GM21737 (cell line): ENCODE results near the gene SLC2A4RG.
"Not testable (repeated sequence)": the region's sequence is repeated elsewhere in the genome, so short reads cannot be mapped to it uniquely, and the experiment has no call there.

Source experiments
- ATAC-seq: cut with Tn5 transposase; IDR thresholded peaks from one replicate; pipeline ENCODE4 v1.9.1; 2021; ENCODE audit warnings: mild to moderate bottlenecking, moderate library complexity; ENCODE audit not compliant: unreplicated experiment

Gene SLC2A4RG

GRCh38 chr20:63709149-63709527, 30.4 kb upstream of the SLC2A4RG start:
- no peak for ATAC-seq

- ATAC-seq, result no peak
These were observed 28.4 kb upstream of the SLC2A4RG start for GRCh38 chr20:63711085-63711645.

DNA sequence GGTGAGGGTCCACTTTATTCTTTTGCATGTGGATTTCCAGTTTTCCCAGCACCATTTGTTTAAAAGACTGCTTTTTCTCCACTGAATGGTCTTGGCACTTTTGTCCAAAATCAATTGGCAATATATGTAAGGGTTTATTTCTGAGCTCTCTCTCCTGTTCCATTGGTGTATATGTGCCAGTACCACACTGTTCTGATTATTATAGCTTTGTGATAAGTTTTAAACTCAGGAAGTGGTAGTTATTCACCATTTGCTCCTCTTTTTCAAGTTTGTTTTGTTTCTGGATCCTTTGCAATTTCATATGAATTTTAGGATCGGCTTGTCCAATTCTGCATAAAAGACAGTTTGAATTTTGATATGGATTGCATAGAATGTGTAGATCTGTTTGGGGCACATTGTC, 27.4 kb upstream of the SLC2A4RG start:
- ATAC-seq, result no peak

DNA sequence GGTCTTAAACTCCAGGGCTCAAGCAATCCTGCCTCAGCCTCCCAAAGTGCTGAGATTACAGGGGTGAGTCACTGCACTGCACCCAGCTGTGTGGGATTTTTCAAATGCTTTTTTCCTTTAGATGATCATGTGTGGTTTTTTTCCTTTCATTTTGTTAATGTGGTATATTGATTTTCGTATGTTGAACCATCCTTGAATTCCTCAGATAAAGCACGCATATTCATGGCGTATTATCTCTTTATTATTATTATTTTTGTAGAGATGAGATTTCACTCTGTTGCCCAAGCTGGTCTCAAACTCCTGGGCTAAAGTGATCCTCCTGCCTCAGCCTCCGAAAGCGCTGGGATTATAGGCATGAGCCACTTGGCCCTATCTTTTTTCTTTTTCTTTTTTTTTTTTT, 24.7 kb upstream of the SLC2A4RG start:
- ATAC-seq, result no peak

DNA sequence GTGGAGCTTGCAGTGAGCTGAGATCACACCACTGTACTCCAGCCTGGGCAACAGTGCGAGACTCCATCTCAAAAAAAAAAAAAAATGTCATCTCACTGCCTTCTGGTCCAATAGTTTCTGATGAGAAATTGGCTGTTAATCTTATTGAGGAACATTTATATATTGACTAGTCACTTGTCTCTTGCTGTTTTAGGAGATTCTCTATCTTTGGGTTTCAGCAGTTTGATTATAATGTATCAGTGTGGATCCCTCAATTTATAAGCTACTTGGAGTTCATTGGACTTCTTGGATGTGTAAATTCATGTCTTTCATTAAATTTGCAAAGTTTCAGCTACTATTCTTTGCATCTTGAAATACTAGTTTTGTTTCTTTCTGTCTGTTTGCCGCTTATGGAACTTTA, 20.6 kb upstream of the SLC2A4RG start:
- ATAC-seq, result no peak

DNA sequence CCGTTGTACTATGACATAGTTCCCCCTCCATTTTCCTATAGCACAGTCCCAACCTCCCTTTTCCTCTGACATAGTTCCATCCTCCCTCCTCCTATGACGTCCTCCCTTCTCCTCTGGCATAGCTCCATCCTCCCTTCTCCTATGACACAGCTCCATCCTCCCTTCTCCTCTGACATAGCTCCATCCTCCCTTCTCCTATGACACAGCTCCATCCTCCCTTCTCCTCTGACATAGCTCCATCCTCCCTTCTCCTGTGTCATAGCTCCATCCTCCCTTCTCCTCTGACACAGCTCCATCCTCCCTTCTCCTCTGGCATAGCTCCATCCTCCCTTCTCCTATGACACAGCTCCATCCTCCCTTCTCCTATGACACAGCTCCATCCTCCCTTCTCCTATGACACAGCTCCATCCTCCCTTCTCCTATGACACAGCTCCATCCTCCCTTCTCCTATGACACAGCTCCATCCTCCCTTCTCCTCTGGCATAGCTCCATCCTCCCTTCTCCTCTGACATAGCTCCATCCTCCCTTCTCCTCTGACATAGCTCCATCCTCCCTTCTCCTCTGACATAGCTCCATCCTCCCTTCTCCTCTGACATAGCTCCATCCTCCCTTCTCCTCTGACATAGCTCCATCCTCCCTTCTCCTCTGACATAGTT, 16.5 kb upstream of the SLC2A4RG start:
- ATAC-seq, result not testable (repeated sequence)

DNA sequence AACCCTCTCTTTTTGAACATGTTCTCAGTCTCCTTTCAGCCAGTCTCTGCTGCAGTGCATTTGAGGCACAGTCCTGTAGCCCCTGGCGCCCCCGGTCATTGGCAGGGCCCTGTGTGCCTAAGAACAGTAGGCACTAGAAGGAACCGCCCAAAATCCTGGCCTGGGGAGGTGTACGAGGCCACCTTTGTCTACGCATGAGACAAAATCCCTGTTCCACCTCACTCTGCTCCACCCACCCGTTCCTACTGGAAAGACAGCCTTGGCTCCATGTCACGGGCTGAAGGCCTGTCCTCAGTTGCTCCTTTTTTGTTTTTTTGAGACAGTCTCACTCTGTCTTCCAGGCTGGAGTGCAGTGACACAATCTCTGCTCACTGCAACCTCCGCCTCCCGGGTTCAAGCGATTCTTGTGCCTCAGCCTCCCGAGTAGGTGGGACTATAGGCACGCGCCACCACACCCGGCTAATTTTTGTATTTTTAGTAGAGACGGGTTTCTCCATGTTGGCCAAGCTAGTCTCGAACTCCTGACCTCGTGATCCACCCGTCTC, 9.3 kb upstream of the SLC2A4RG start:
- ATAC-seq, result not testable (repeated sequence)

- ATAC-seq, result no peak
These were observed 8.2 kb upstream of the SLC2A4RG start for GRCh38 chr20:63731410-63731809.

- no peak for ATAC-seq
These were observed 7.2 kb upstream of the SLC2A4RG start for GRCh38 chr20:63732118-63733095.

- ATAC-seq, result no peak
These were observed 6.5 kb upstream of the SLC2A4RG start for GRCh38 chr20:63733117-63733516.

DNA sequence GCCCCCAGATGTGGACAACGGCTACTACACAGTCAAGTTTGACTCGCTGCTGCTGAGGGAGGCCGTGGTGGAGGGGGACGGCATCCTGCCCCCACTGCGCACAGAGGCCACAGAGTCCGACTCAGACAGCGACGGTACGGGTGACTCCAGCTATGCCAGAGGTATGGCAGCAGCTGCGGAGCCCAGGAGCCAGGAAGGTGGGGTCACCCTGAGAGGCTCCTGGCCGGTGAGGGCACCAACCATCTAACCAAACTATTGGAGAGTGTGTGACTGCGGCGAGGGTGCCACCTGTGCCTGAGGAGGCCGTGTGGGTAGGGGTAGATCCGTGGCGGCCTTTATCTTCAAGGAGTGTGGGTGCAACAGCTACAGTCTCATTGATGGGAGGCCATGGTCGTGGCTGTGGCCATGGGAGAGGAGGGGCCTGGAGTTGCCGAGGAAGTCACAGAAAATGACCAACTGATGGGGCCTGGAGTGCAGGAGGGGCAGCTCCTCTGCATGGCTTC, 5.9 kb upstream of the SLC2A4RG start:
- ATAC-seq, result no peak

GRCh38 chr20:63734111-63734945, 5.2 kb upstream of the SLC2A4RG start:
- no peak for ATAC-seq

DNA sequence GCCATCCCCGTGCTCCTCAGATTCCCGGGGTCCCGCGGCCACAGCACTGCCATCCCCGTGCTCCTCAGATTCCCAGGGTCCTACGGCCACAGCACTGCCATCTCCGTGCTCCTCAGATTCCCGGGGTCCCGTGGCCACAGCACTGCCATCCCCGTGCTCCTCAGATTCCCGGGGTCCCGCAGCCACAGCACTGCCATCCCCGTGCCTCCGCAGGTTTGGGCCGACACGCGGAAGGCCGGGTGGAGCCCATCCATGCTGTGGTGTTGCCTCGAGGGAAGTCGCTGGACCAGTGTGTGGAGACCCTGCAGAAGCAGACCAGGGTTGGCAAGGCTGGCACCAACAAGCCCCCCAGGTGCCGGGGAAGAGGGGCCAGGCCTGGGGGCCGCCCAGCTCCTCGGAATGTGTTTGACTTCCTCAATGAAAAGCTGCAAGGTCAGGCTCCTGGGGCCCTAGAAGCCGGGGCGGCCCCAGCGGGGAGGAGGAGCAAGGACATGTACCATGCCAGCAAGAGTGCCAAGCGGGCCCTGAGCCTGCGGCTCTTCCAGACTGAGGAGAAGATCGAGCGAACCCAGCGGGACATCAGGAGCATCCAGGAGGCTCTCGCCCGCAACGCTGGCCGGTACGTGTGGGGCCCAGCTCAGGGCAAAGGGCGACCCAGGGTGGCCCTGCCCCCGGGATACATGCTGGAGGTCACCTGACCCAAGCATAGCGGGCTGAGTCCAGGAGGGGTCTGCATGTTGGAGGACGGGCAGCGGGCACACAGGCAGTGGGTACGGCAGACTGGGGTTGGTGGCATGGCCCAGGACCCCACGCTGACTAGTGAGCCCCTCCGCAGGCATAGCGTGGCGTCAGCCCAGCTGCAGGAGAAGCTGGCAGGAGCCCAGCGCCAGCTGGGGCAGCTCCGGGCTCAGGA, 4.4 kb upstream of the SLC2A4RG start:
- no peak for ATAC-seq

DNA sequence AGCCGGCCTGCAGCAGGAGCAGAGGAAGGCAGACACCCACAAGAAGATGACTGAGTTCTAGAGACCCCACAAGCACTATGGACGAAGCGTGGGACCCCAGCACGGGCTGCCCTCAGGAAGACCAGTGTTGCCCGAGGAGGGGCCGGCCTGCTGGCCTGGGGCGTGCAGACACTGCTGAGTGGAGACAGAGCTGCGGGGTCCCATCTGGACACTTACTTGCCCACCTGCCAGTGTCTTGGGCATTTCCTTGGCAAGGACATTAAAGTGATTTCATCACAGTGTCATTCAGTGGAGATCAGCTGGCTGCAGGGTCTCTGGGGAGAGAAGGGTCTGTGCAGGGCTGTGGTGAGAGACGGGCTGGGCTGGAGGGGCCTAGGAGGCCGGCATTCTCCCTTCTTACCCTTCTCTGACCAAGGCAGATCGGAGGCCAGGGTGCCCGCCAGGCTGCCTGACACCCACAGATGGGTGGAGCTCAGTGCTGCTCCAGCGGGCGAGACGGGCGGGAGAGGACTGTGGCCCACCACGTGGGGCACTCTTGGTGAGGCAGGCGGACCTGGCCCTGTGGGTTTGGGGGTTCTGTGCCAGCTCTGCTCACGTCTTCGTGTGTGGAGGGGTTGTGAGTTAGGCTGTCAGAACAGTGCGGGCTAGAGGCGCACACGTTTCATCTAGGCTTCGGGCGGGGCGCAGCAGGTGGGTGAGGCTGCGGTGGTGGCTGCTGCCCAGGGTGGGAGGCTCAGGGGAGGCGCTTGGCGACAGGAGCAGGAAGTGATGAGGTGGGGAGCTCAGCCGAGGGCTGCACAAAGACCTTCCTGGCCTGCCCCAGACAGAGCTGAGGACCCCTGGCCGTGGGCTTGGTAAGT, 3.5 kb upstream of the SLC2A4RG start, which contains the start of gene LIME1:
TSS of gene LIME1 (plus strand) at position 806 of the 860 bp plus-strand sequence. CDS start 886 bp downstream, outside the sequence.
- ATAC-seq, result no peak

- ATAC-seq, result no peak
These were observed 2.5 kb upstream of the SLC2A4RG start for GRCh38 chr20:63736893-63737694.

GRCh38 chr20:63737695-63737944, 2.0 kb upstream of the SLC2A4RG start:
- no peak for ATAC-seq

DNA sequence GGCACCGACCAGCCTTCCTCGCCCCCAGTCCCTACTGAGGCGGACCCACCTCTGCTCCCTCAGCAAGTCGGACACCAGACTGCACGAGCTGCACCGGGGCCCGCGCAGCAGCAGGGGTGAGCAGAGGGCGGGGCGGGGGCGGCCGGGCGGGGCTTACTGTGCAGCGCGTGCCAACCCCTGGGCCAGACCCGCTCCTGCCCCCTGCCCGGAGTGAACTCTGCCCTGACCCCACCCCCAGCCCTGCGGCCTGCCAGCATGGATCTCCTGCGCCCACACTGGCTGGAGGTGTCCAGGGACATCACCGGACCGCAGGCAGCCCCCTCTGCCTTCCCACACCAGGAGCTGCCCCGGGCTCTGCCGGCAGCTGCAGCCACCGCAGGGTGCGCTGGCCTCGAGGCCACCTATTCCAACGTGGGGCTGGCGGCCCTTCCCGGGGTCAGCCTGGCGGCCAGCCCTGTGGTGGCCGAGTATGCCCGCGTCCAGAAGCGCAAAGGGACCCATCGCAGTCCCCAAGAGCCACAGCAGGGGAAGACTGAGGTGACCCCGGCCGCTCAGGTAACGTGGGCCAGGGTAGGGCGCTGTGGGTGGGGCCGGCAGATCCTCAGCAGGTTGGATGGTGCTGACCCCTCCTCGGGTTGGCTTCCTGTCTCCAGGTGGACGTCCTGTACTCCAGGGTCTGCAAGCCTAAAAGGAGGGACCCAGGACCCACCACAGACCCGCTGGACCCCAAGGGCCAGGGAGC, 1.5 kb upstream of the SLC2A4RG start:
- ATAC-seq, result no peak
